Naive B cell (primary cell): ENCODE results near the gene TEK. TPM values are rescaled to one million over a fixed set of nuclear protein-coding genes. Genes with fewer than 3 reads are reported as not detected.
A peak's percentile ranks its signal among the peaks of the same experiment; 100 is the strongest.
"Not testable (repeated sequence)": the region's sequence is repeated elsewhere in the genome, so short reads cannot be mapped to it uniquely, and the experiment has no call there.

ENCODE experiments used
- ATAC-seq, 2 donors: fragments of 150-1000 bp; cut with Tn5 transposase; 2 replicates each; pipeline ENCODE4 v1.10.0; 2021; ENCODE audit warnings: low read depth in 2 of 2, mild to moderate bottlenecking in 2 of 2, moderate library complexity in 2 of 2
- DNase-seq: peaks from one replicate; pipeline ENCODE4 v3.0.0; 2022
- H3K27ac Mint-ChIP-seq, 6 donors: one replicate each; pipeline ENCODE4 v1.8.0; 2020 to 2022; ENCODE audit warnings: mild to moderate bottlenecking in 6 of 6, mixed read lengths in 6 of 6, moderate library complexity in 5 of 6, inconsistent platforms in 2 of 6
- H3K27me3 Mint-ChIP-seq, 3 donors: one replicate each; pipeline ENCODE4 v1.8.0; 2021 to 2022; ENCODE audit warnings: mixed read lengths in 3 of 3, mild to moderate bottlenecking in 1 of 3
- H3K36me3 Mint-ChIP-seq, 2 donors: one replicate each; pipeline ENCODE4 v1.8.0; 2020 to 2022; ENCODE audit warnings: mixed read lengths in 2 of 2, inconsistent platforms in 1 of 2, mild to moderate bottlenecking in 1 of 2
- H3K4me1 Mint-ChIP-seq, 3 donors: one replicate each; pipeline ENCODE4 v1.8.0; 2020 to 2022; ENCODE audit warnings: mixed read lengths in 3 of 3, inconsistent platforms in 1 of 3, mild to moderate bottlenecking in 1 of 3, moderate library complexity in 1 of 3
- H3K4me3 Mint-ChIP-seq, 8 donors: one replicate each; pipeline ENCODE4 v1.8.0; 2020 to 2022; ENCODE audit warnings: mild to moderate bottlenecking in 8 of 8, mixed read lengths in 8 of 8, moderate library complexity in 8 of 8, inconsistent platforms in 2 of 8
- H3K9me3 Mint-ChIP-seq, 7 donors: one replicate each; pipeline ENCODE4 v1.8.0; 2020 to 2022; ENCODE audit warnings: mixed read lengths in 7 of 7, mild to moderate bottlenecking in 5 of 7, inconsistent platforms in 2 of 7, moderate library complexity in 1 of 7
- polyA plus RNA-seq, 6 donors: library from polyadenylated mRNA; unstranded; fragments of 300-500 nt; fragmentation: Illumina TruSeq; gene quantifications; one replicate each; pipeline ENCODE4 v1.2.3, GENCODE V29; 2021; ENCODE audit warnings: low read depth in 6 of 6

TEK gene
- not detected for polyA plus RNA-seq

- DNase-seq (no peak), ATAC-seq (no peak)
- Mint-ChIP-seq H3K4me1 (no peaks in the 10 kb centered on the region), H3K36me3 (no peaks in the 10 kb centered on the region), H3K27me3 (peaks cover 0 to 7% (median 5%) of the 10 kb centered on the region in 3 donors), H3K4me3 (no peak within 1 kb of the TSS), H3K27ac (no peak within 1 kb of the TSS), H3K9me3 (peaks cover 0 to 7% (median 0%) of the 10 kb centered on the region in 7 donors)
Observed at GRCh38 chr9:27108981-27109541, at the start of gene TEK. Gene TEK, plus strand, starts transcription at chr9:27109225. Its CDS starts 366 bp downstream, at chr9:27109591.

GRCh38 chr9:27059412-27059811 lies 49.6 kb upstream of the TEK start:
- Mint-ChIP-seq H3K27ac (no peak overlapping the region), H3K4me1 (no peaks in the 10 kb centered on the region), H3K27me3 (no peaks in the 10 kb centered on the region), H3K4me3 (no peak overlapping the region), H3K9me3 (no peaks in the 10 kb centered on the region), H3K36me3 (peaks cover 0 to 23% of the 10 kb centered on the region in 2 donors)
- no peak for DNase-seq
- ATAC-seq: no peak

- Mint-ChIP-seq H3K4me3 (no peak overlapping the region), H3K36me3 (peaks cover 0 to 18% of the 10 kb centered on the region in 2 donors), H3K4me1 (no peaks in the 10 kb centered on the region), H3K9me3 (no peaks in the 10 kb centered on the region), H3K27me3 (no peaks in the 10 kb centered on the region), H3K27ac (no peak overlapping the region)
- DNase-seq: no peak
- no peak for ATAC-seq
Observed at GRCh38 chr9:27059907-27060306, 49.1 kb upstream of the TEK start.

GRCh38 chr9:27065288-27065687 lies 43.7 kb upstream of the TEK start:
- no peak overlapping the region for H3K4me3 Mint-ChIP-seq
- H3K9me3 Mint-ChIP-seq: no peaks in the 10 kb centered on the region

GRCh38 chr9:27073841-27074728 lies 34.9 kb upstream of the TEK start:
- Mint-ChIP-seq H3K9me3 (peaks cover 0 to 6% (median 0%) of the 10 kb centered on the region in 7 donors), H3K4me1 (peaks cover 0 to 2% (median 0%) of the 10 kb centered on the region in 3 donors), H3K27me3 (no peaks in the 10 kb centered on the region), H3K4me3 (no peak overlapping the region), H3K36me3 (peaks cover 6 to 23% of the 10 kb centered on the region in 2 donors), H3K27ac (no peak overlapping the region)
- DNase-seq (no peak), ATAC-seq (no peak)

More at GRCh38 chr9:27065288-27065687, 43.7 kb upstream of the TEK start:
- H3K4me1 Mint-ChIP-seq: no peaks in the 10 kb centered on the region
- ATAC-seq (no peak), DNase-seq (no peak)
- peaks cover 0 to 5% of the 10 kb centered on the region in 2 donors for H3K36me3 Mint-ChIP-seq
- no peaks in the 10 kb centered on the region for H3K27me3 Mint-ChIP-seq
- H3K27ac Mint-ChIP-seq: no peak overlapping the region

GRCh38 chr9:27078685-27079084 lies 30.3 kb upstream of the TEK start:
- Mint-ChIP-seq H3K4me1 (peaks cover 0 to 2% (median 0%) of the 10 kb centered on the region in 3 donors), H3K4me3 (no peak overlapping the region), H3K27me3 (no peaks in the 10 kb centered on the region), H3K27ac (no peak overlapping the region), H3K36me3 (peaks cover 6 to 22% of the 10 kb centered on the region in 2 donors), H3K9me3 (peaks cover 0 to 1% (median 0%) of the 10 kb centered on the region in 7 donors)
- DNase-seq: no peak
- ATAC-seq: no peak

GRCh38 chr9:27085456-27085855 lies 23.6 kb upstream of the TEK start:
- no peak for DNase-seq
- H3K4me3 Mint-ChIP-seq: no peak overlapping the region
- no peaks in the 10 kb centered on the region for H3K27me3 Mint-ChIP-seq

GRCh38 chr9:27086818-27087680 lies 22.0 kb upstream of the TEK start:
- no peak for ATAC-seq
- no peak for DNase-seq
- no peaks in the 10 kb centered on the region for H3K4me1 Mint-ChIP-seq
- no peak overlapping the region for H3K27ac Mint-ChIP-seq
- H3K4me3 Mint-ChIP-seq: no peak overlapping the region
- H3K36me3 Mint-ChIP-seq: no peaks in the 10 kb centered on the region
- peaks cover 0 to 4% (median 0%) of the 10 kb centered on the region in 3 donors for H3K27me3 Mint-ChIP-seq
- H3K9me3 Mint-ChIP-seq: peaks cover 0 to 4% (median 0%) of the 10 kb centered on the region in 7 donors

More at GRCh38 chr9:27085456-27085855, 23.6 kb upstream of the TEK start:
- Mint-ChIP-seq H3K4me1 (no peaks in the 10 kb centered on the region), H3K36me3 (peaks cover 0 to 7% of the 10 kb centered on the region in 2 donors), H3K9me3 (no peaks in the 10 kb centered on the region), H3K27ac (peak overlapping the region in 1 of 6 donors; percentile 49)
- no peak for ATAC-seq

- peaks cover 0 to 7% (median 7%) of the 10 kb centered on the region in 3 donors for H3K27me3 Mint-ChIP-seq
- H3K4me1 Mint-ChIP-seq: peaks cover 2 to 6% (median 6%) of the 10 kb centered on the region in 3 donors
- no peak overlapping the region for H3K4me3 Mint-ChIP-seq
- peaks cover 0 to 4% (median 0%) of the 10 kb centered on the region in 7 donors for H3K9me3 Mint-ChIP-seq
- ATAC-seq (no peak), DNase-seq (no peak)
- no peak overlapping the region for H3K27ac Mint-ChIP-seq
- H3K36me3 Mint-ChIP-seq: no peaks in the 10 kb centered on the region
Observed at GRCh38 chr9:27088981-27089380, 20.0 kb upstream of the TEK start.

- peaks cover 6 to 13% (median 11%) of the 10 kb centered on the region in 3 donors for H3K27me3 Mint-ChIP-seq
- no peak overlapping the region for H3K4me3 Mint-ChIP-seq
- peaks cover 3 to 6% (median 6%) of the 10 kb centered on the region in 3 donors for H3K4me1 Mint-ChIP-seq
- no peaks in the 10 kb centered on the region for H3K36me3 Mint-ChIP-seq
- H3K9me3 Mint-ChIP-seq: peaks cover 0 to 4% (median 0%) of the 10 kb centered on the region in 7 donors
- no peak for ATAC-seq
- H3K27ac Mint-ChIP-seq: peak overlapping the region in 1 of 6 donors; percentile 8
- DNase-seq: no peak
Observed at GRCh38 chr9:27089706-27090105, 19.3 kb upstream of the TEK start.

- peak overlapping the region in 1 of 6 donors; percentile 46 for H3K27ac Mint-ChIP-seq
- H3K27me3 Mint-ChIP-seq: peaks cover 9 to 18% (median 15%) of the 10 kb centered on the region in 3 donors
- ATAC-seq: no peak
- H3K36me3 Mint-ChIP-seq: no peaks in the 10 kb centered on the region
- H3K4me3 Mint-ChIP-seq: no peak overlapping the region
- DNase-seq: no peak
- H3K4me1 Mint-ChIP-seq: peaks cover 3 to 6% (median 6%) of the 10 kb centered on the region in 3 donors
- H3K9me3 Mint-ChIP-seq: peaks cover 0 to 4% (median 0%) of the 10 kb centered on the region in 7 donors
Observed at GRCh38 chr9:27090231-27090630, 18.8 kb upstream of the TEK start.

- no peak overlapping the region for H3K4me3 Mint-ChIP-seq
- no peak for ATAC-seq
- no peak overlapping the region for H3K27ac Mint-ChIP-seq
- peaks cover 0 to 4% (median 0%) of the 10 kb centered on the region in 7 donors for H3K9me3 Mint-ChIP-seq
- H3K36me3 Mint-ChIP-seq: no peaks in the 10 kb centered on the region
- H3K4me1 Mint-ChIP-seq: peaks cover 3 to 6% (median 6%) of the 10 kb centered on the region in 3 donors
- DNase-seq: no peak
- peaks cover 14 to 23% (median 15%) of the 10 kb centered on the region in 3 donors for H3K27me3 Mint-ChIP-seq
Observed at GRCh38 chr9:27090711-27091110, 18.3 kb upstream of the TEK start.

GRCh38 chr9:27092496-27092895 lies 16.5 kb upstream of the TEK start:
- not testable (repeated sequence) for H3K4me3 Mint-ChIP-seq, H3K4me1 Mint-ChIP-seq, H3K9me3 Mint-ChIP-seq, H3K36me3 Mint-ChIP-seq, DNase-seq, H3K27ac Mint-ChIP-seq, ATAC-seq
- peaks cover 19 to 34% (median 23%) of the 10 kb centered on the region in 3 donors for H3K27me3 Mint-ChIP-seq
